Activated gamma-delta T cell treated with Interleukin-2 at 50 U/mL for 16 hours (primary cell): ENCODE results near the gene TSN.
"Not testable (repeated sequence)": the region's sequence is repeated elsewhere in the genome, so short reads cannot be mapped to it uniquely, and the experiment has no call there.

Experiments used
- DNase-seq: peaks from one replicate; pipeline ENCODE4 v3.0.0-alpha.2; 2020

The TSN gene

DNA sequence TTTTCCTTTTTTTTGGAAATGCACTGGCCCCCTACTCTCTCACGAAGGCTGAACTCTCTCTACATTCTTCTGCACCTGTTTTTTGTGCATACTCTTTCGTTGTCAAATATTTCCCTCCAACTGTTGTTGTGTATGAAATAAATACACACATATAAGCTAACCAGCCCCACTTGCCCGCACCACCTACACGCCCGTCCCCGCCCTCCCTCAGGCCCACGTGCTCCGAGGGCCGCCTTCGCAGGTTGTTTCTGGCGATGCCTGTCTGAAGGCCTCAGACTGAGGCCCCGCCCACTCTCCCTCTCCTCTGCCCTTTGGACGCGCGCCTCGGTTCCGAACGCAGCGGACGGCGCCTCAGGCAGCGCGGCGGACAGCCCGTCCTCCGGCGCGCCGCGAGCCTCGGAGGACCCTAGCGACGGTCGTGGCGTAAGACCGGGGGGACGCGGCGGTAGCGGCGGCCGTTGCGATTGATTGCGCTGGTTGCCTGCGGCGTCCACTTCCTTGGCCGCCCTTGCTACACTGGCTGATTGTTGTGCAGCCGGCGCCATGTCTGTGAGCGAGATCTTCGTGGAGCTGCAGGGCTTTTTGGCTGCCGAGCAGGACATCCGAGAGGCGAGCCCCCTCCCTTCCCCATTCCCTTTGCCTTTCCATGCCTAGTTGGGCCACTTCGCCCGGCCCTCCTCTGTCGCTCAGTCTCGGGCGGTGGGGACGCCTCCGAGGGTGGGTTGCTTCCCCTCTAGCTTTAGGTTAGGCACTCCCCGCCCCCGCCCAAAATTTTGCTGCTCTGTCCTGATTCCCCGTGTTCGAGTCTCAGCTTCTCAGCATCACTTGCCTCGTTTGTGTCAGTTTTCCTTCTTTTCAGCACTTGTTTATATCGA, at the start of gene TSN:
TSS of gene TSN (plus strand) at position 415 of the 875 bp plus-strand sequence. CDS start at position 544, 129 bp downstream.
- peak; percentile 98 for DNase-seq

GRCh38 chr2:121705958-121706357, 49.5 kb upstream of the TSN start:
- DNase-seq, result no peak

DNA sequence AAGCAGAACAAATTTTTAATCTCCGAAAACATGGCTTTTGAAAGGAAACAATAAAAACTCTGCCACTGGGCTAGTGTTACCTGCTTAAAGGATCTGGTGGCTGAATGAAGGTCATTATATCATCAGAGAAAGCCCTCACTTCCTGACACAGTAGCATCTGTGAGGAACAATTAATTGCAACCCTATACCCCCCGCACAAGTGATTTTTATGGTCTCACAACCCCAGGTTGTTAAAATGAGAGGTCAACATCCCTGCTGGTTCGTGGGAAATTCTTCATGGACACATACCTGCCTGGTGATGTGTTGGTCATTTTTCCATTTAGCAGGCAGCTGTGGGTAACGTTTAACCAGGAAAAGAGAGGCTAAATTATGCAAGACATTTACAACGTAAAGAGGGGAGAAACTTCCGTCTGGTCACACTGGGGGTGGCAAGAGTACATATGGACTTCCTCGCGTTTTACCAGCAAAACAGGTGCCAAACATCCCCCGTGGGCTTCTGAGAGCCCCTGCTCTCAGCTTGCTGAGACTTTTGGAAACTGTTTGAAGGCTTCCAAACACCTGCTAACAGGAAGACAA, 48.0 kb upstream of the TSN start:
- no peak for DNase-seq

- no peak for DNase-seq
Measured at GRCh38 chr2:121707920-121708361, 47.5 kb upstream of the TSN start.

- no peak for DNase-seq
Measured at GRCh38 chr2:121709776-121710469, 45.5 kb upstream of the TSN start.

DNA sequence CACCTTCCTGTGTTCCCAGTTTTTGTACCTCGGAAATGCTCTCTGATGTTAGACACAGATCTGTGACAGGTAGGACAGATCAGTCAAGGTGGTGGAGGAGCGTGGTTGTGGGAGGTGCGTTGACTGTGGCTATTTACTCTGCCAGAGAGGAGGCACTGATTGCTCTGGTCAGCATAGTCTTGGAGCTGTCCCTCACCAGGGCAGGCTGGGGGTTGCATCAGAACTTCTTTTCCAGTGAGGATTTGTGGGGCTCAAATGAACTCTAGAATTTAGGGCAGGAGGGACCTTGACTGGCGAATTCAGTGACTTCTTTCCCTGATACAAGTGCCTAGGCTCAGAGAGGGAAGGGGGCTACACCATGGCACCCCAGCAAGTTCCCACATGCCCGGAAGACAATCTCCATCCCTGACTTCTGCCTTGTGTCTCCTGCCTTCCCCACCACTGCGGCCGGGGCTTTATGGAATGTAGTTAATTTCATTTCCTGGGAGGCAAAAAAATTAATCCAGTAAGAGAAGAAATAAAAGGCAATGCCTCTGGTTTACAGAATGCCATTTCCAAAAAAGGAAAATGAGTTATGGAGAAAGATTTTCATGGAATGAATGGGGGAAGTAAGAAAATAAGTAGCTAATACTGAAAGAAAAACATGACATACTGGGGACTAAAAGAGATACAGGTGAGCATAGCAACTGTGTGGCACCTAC, 44.8 kb upstream of the TSN start:
- no peak for DNase-seq

DNA sequence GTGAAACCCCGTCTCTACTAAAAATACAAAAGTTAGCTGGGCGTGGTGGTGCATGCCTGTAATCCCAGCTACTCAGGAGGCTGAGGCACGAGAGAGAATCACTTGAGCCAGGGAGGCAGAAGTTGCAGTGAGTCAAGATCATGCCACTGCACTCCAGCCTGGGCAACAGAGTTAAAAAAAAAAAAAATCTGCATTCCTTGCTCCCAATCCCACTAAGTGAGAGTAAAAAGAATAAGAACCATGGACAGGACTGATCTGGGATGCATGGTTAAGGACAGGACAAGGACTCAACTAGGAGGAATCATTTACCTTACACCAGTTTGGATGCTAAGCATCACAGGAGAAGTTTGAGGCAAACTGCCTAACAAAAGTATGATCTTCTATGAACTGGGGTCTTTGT, 44.0 kb upstream of the TSN start:
- not testable (repeated sequence) for DNase-seq

GRCh38 chr2:121716126-121716525, 39.3 kb upstream of the TSN start:
- no peak for DNase-seq

- DNase-seq, result no peak
Measured at GRCh38 chr2:121717529-121717928, 37.9 kb upstream of the TSN start.

- DNase-seq, result no peak
Measured at GRCh38 chr2:121721926-121722325, 33.5 kb upstream of the TSN start.

DNA sequence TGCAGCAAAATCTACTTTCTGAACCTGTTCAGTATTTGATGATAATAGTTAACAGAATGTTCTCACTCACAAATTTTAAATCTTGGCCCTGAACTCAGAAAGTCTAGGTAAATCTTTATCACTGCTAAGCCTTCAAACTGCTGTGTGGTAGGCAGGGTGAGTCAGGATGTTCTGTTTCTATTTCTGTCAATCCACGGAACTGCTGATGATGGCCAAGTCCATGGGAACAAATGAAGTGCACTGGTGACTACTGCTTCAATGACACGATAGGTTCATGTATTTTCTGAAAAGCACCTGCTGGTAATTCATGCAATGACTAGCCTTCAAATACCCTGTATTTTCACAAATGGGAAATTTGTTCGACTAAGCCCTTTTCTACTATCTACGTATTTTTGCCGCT, 33.0 kb upstream of the TSN start:
- DNase-seq, result no peak

- no peak for DNase-seq
Measured at GRCh38 chr2:121723316-121723715, 32.1 kb upstream of the TSN start.

- no peak for DNase-seq
Measured at GRCh38 chr2:121727332-121727731, 28.1 kb upstream of the TSN start.

DNA sequence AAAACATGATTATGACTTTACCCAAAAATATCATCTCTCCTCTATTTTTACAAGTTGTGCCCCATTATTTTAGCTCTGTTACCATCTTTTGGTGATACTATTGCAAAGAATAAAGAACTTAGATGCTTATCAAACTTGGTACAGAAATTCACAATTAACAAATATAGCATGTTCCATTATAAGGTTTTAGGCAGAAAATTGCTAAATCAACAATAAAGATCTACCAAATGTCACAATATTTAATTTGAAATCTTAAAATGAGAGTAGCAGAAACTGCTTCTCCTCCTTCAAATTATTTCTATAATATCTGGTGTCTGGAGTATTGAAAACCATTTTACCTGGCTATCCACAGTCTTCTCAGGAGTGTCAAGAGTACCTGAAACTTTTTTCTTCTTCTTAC, 27.5 kb upstream of the TSN start:
- no peak for DNase-seq

DNA sequence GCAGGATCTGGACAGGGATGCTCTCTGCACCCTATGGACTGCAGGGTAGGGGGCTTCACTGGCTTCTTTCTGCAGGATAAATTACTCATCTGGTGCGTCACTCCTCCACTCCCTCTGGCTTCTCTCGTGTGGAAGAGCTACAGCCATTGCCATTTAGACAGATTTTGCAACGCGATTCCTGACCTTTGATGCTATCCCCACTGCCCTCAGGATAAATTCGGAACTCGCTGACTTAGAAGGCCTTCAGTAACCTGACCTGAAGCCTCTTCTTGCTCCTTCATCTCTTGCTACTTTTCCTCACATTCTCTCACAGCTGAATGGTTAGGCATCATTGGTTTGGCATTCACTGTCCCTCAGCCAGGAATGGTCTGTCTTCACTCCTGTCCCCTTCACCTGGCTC, 24.1 kb upstream of the TSN start:
- DNase-seq, result no peak

DNA sequence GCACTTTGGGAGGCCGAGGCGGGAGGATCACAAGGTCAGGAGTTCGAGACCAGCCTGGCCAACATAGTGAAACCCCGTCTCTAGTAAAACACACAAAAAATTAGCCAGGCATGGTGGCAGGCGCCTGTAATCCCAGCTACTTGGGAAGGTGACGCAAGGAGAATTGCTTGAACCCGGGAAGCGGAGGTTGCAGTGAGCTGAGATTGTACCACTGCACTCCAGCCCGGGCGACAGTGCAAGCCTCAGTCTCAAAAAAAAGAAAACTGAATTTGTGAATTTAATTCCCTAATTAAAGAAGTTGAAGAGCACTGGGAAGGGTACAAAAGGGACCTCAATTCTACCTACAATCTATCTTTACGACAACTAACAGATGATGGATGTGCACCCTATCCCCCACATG, 20.9 kb upstream of the TSN start:
- not testable (repeated sequence) for DNase-seq

- DNase-seq, result no peak
Measured at GRCh38 chr2:121735518-121736074, 19.9 kb upstream of the TSN start.

DNA sequence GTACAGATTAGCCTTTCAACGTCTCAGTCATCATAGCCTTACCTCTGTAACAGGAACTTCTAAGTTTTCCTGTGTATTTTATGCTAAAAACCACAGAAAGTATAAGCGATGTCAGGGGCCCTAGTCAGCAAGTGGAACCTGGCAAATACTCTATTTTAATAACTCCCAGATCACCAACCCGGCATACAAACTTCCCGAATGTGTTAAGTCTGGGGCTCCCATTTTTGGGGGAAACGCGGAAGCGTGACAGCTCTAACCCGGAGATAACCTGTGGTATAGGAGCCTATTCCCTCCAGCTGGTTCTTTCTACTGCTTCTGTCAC, 19.4 kb upstream of the TSN start:
- no peak for DNase-seq

GRCh38 chr2:121736462-121737336, 18.8 kb upstream of the TSN start, which contains the start of gene NIFK:
Gene NIFK, minus strand, starts transcription at chr2:121736875. Its CDS starts 25 bp downstream, at chr2:121736850.
- peak; percentile 100 for DNase-seq

DNA sequence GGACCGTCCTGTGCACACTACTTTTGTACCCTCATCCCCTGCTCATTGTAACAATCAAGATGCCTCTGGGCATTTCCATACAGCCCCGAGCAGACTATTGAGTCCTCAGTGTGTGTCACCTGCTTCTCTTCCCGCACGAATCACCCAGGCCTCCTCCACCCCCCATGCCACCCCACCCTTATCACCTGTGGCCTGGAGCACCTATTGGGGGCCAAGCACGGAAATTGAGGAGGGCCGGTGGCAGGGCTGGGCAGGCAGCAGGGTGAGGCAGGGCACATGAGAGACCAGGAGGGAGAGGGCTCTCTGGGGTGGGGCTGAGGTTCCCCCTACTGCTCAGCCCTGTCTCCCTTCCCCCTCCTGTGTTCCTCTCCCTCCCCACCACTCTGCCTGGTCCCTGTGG, 14.5 kb upstream of the TSN start:
- DNase-seq, result no peak

GRCh38 chr2:121741450-121741849, 14.0 kb upstream of the TSN start:
- no peak for DNase-seq

DNA sequence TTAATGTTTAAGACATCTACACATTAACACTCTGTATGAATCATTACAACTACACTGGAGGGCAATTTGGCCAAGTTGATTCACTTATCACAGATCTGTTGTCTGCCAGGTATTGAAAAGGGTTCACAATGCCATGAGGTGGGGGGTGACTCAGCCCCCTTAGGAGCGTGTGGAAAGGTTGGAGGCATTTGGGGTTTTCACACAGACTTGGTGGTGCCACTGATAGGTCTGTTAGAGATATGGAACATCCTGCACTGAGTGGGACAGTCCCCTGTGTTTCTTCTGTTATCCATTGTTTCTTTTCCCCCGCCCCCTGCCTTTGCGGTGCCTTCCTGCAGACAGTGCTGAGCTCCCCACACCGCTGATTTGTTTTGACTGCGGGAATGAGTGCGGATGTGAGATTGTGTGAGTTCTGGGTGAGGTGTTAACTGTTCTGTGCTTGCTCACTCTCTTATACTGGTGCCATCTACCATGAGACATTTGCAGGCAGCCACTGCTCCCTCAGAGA, 9.3 kb upstream of the TSN start:
- DNase-seq, result no peak
